Neutrophil (primary cell): ENCODE results near the gene CALCOCO1.
"Not testable (repeated sequence)": the region's sequence is repeated elsewhere in the genome, so short reads cannot be mapped to it uniquely, and the experiment has no call there.

Experiments
- H3K27ac ChIP-seq: fragments of 200-600 bp; sonication (generic); 2 replicates; pipeline ENCODE4 v1.5.1; 2016; ENCODE audit warnings: mild to moderate bottlenecking, moderate library complexity
- H3K27me3 ChIP-seq: fragments of 200-600 bp; sonication (generic); 2 replicates; pipeline ENCODE4 v1.6.0; 2016; ENCODE audit warnings: mild to moderate bottlenecking
- H3K36me3 ChIP-seq: fragments of 200-600 bp; sonication (generic); 2 replicates; pipeline ENCODE4 v1.5.1; 2017
- H3K4me1 ChIP-seq, 2 experiments: fragments of 200-600 bp in 1 of 2; sonication (generic) in 1 of 2; 1 replicate in 1 of 2; 2 replicates in 1 of 2; pipeline versions ENCODE4 v1.5.1 to v1.6.1; 2013 to 2016; ENCODE audit warnings: low read depth in 1 of 2, low read length in 1 of 2, mild to moderate bottlenecking in 1 of 2, moderate library complexity in 1 of 2; ENCODE audit not compliant: control insufficient read depth in 1 of 2, insufficient read depth in 1 of 2
- H3K4me3 ChIP-seq, 2 experiments: fragments of 200-600 bp in 1 of 2; sonication (generic) in 1 of 2; 1 replicate in 1 of 2; 2 replicates in 1 of 2; pipeline ENCODE4 v1.5.1; 2013 to 2016; ENCODE audit warnings: low read depth in 1 of 2, low read length in 1 of 2, mild to moderate bottlenecking in 1 of 2, moderate library complexity in 1 of 2
- H3K9me3 ChIP-seq: fragments of 200-600 bp; sonication (generic); 2 replicates; pipeline ENCODE4 v1.5.1; 2016
- CTCF ChIP-seq: fragments of 200-600 bp; sonication (generic); IDR thresholded peaks from 2 replicates; pipeline ENCODE4 v1.5.1; 2016; ENCODE audit warnings: antibody characterized with exemption

Gene CALCOCO1

GRCh38 chr12:53720946-53721345 is 6.3 kb downstream of the CALCOCO1 start:
- Histone ChIP-seq H3K9me3 (no peaks in the 10 kb centered on the region), H3K27ac (no peak overlapping the region), H3K36me3 (peaks cover 92% of the 10 kb centered on the region), H3K4me1 (peaks cover 1 to 2% of the 10 kb centered on the region in 2 experiments), H3K27me3 (no peaks in the 10 kb centered on the region), H3K4me3 (no peak overlapping the region)
- TF ChIP-seq CTCF: no peak

- H3K36me3 ChIP-seq: peaks cover 99% of the 10 kb centered on the region
- no peak overlapping the region for H3K4me3 ChIP-seq
Observed at GRCh38 chr12:53719649-53720048, 7.6 kb downstream of the CALCOCO1 start.

GRCh38 chr12:53718567-53718966 is 8.7 kb downstream of the CALCOCO1 start:
- not testable (repeated sequence) for H3K27me3 ChIP-seq, H3K4me3 ChIP-seq, H3K4me1 ChIP-seq, H3K9me3 ChIP-seq, H3K27ac ChIP-seq
- peaks cover 99% of the 10 kb centered on the region for H3K36me3 ChIP-seq

More at GRCh38 chr12:53719649-53720048, 7.6 kb downstream of the CALCOCO1 start:
- Histone ChIP-seq H3K27ac (no peak overlapping the region), H3K4me1 (no peaks in the 10 kb centered on the region), H3K9me3 (no peaks in the 10 kb centered on the region), H3K27me3 (no peaks in the 10 kb centered on the region)
- TF ChIP-seq CTCF: no peak

GRCh38 chr12:53717319-53717718 is 9.9 kb downstream of the CALCOCO1 start:
- Histone ChIP-seq H3K4me1 (no peaks in the 10 kb centered on the region), H3K27ac (no peak overlapping the region), H3K9me3 (no peaks in the 10 kb centered on the region), H3K27me3 (no peaks in the 10 kb centered on the region), H3K36me3 (peaks cover 100% of the 10 kb centered on the region), H3K4me3 (no peak overlapping the region)
- no peak for TF ChIP-seq CTCF

GRCh38 chr12:53714004-53714403 is 13.2 kb downstream of the CALCOCO1 start:
- Histone ChIP-seq H3K4me1 (no peaks in the 10 kb centered on the region), H3K9me3 (no peaks in the 10 kb centered on the region), H3K36me3 (peaks cover 87% of the 10 kb centered on the region), H3K4me3 (no peak overlapping the region), H3K27me3 (peaks cover 9% of the 10 kb centered on the region), H3K27ac (no peak overlapping the region)
- TF ChIP-seq CTCF: no peak

- Histone ChIP-seq H3K27me3 (peaks cover 14% of the 10 kb centered on the region), H3K9me3 (no peaks in the 10 kb centered on the region), H3K4me3 (no peak overlapping the region), H3K27ac (no peak overlapping the region), H3K4me1 (no peaks in the 10 kb centered on the region), H3K36me3 (peaks cover 83% of the 10 kb centered on the region)
- TF ChIP-seq CTCF: no peak
Observed at GRCh38 chr12:53713516-53713915, 13.7 kb downstream of the CALCOCO1 start.
